Measurements from ENCODE around the gene ZNF236.
A peak's percentile ranks its signal among the peaks of the same experiment; 100 is the strongest.

The ZNF236 gene

GRCh38 chr18:76873311-76873710, 51.0 kb downstream of the ZNF236 start:
- in situ Hi-C loops (cut with HindIII; ENCODE audit: low pct_ligation_motif_present, low sequenced_read_pairs): no loop called here
- no peak for DNase-seq
- H3K27ac ChIP-seq: no peak overlapping the region
- peaks cover 4% of the 10 kb centered on the region for H3K36me3 ChIP-seq (replicated peaks)
- no peak overlapping the region for H3K4me3 ChIP-seq (ENCODE audit: low read depth, low read length)
- H3K27me3 ChIP-seq (replicated peaks): no peaks in the 10 kb centered on the region
- no peak for TF ChIP-seq CTCF (IDR thresholded peaks at IDR 0.05; ENCODE audit: low read depth, low read length, missing control alignments)

GRCh38 chr18:76873713-76874112, 51.4 kb downstream of the ZNF236 start:
- peaks cover 4% of the 10 kb centered on the region for H3K36me3 ChIP-seq (replicated peaks)
- no peak overlapping the region for H3K27ac ChIP-seq
- TF ChIP-seq CTCF (IDR thresholded peaks at IDR 0.05; ENCODE audit: low read depth, low read length, missing control alignments): no peak
- no peak overlapping the region for H3K4me3 ChIP-seq (ENCODE audit: low read depth, low read length)
- no peak for DNase-seq
- in situ Hi-C loops (cut with HindIII; ENCODE audit: low pct_ligation_motif_present, low sequenced_read_pairs): no loop called here
- no peaks in the 10 kb centered on the region for H3K27me3 ChIP-seq (replicated peaks)

- no peak for DNase-seq
- TF ChIP-seq CTCF (IDR thresholded peaks at IDR 0.05; ENCODE audit: low read depth, low read length, missing control alignments): no peak
- in situ Hi-C loops (cut with HindIII; ENCODE audit: low pct_ligation_motif_present, low sequenced_read_pairs): no loop called here
- Histone ChIP-seq H3K36me3 (replicated peaks) (no peaks in the 10 kb centered on the region), H3K27me3 (replicated peaks) (no peaks in the 10 kb centered on the region), H3K4me3 (ENCODE audit: low read depth, low read length) (no peak overlapping the region), H3K27ac (no peak overlapping the region)
Observed at GRCh38 chr18:76874642-76875389, 52.5 kb downstream of the ZNF236 start.

GRCh38 chr18:76875390-76876325, 53.3 kb downstream of the ZNF236 start:
- no peak overlapping the region for H3K4me3 ChIP-seq (ENCODE audit: low read depth, low read length)
- H3K27ac ChIP-seq: no peak overlapping the region
- TF ChIP-seq CTCF (IDR thresholded peaks at IDR 0.05; ENCODE audit: low read depth, low read length, missing control alignments): peak; percentile 72
- no peaks in the 10 kb centered on the region for H3K27me3 ChIP-seq (replicated peaks)
- DNase-seq: peak; percentile 38
- in situ Hi-C loops (cut with HindIII; ENCODE audit: low pct_ligation_motif_present, low sequenced_read_pairs): no loop called here
- H3K36me3 ChIP-seq (replicated peaks): peaks cover 5% of the 10 kb centered on the region

GRCh38 chr18:76878426-76878825, 56.1 kb downstream of the ZNF236 start:
- H3K4me3 ChIP-seq (ENCODE audit: low read depth, low read length): no peak overlapping the region
- DNase-seq: no peak
- TF ChIP-seq CTCF (IDR thresholded peaks at IDR 0.05; ENCODE audit: low read depth, low read length, missing control alignments): no peak
- H3K27ac ChIP-seq: no peak overlapping the region
- H3K27me3 ChIP-seq (replicated peaks): no peaks in the 10 kb centered on the region
- H3K36me3 ChIP-seq (replicated peaks): peaks cover 9% of the 10 kb centered on the region
- in situ Hi-C loops (cut with HindIII; ENCODE audit: low pct_ligation_motif_present, low sequenced_read_pairs): no loop called here
